Measurements from ENCODE around the gene IQCE.

The IQCE gene

GRCh38 chr7:2639695-2640481, 81.1 kb downstream of the IQCE start:
- TF ChIP-seq CSRNP3 (CRISPR knock-in tag; IDR thresholded peaks at IDR 0.05) (no peak), SNAI2 (CRISPR knock-in tag; IDR thresholded peaks at IDR 0.05) (no peak), POU6F1 (CRISPR knock-in tag; IDR thresholded peaks at IDR 0.05; ENCODE audit: borderline replicate concordance, low read depth) (no peak), ZNF565 (CRISPR knock-in tag; conservative IDR thresholded peaks at IDR 0.05; ENCODE audit: low read depth) (no peak)
- ATAC-seq, result no peak

GRCh38 chr7:2640482-2640830, 81.7 kb downstream of the IQCE start:
- no peak for ATAC-seq
- TF ChIP-seq CSDC2 (CRISPR knock-in tag; IDR thresholded peaks at IDR 0.05), result no peak

GRCh38 chr7:2640846-2641316, 82.1 kb downstream of the IQCE start:
- no peak for TF ChIP-seq PATZ1 (CRISPR knock-in tag; IDR thresholded peaks at IDR 0.05; ENCODE audit: borderline replicate concordance)
- no peak for TF ChIP-seq CSDC2 (CRISPR knock-in tag; IDR thresholded peaks at IDR 0.05)
- TF ChIP-seq ZNF70 (CRISPR knock-in tag; IDR thresholded peaks at IDR 0.05), result no peak
- TF ChIP-seq ZNF565 (CRISPR knock-in tag; conservative IDR thresholded peaks at IDR 0.05; ENCODE audit: low read depth), result no peak
- TF ChIP-seq GLIS3 (CRISPR knock-in tag; IDR thresholded peaks at IDR 0.05), result no peak
- no peak for TF ChIP-seq ZC3H10 (CRISPR knock-in tag; IDR thresholded peaks at IDR 0.05)
- no peak for TF ChIP-seq SNAI2 (CRISPR knock-in tag; IDR thresholded peaks at IDR 0.05)
- TF ChIP-seq CREB5 (CRISPR knock-in tag; IDR thresholded peaks at IDR 0.05; ENCODE audit: low read depth), result no peak
- no peak for TF ChIP-seq TOX (CRISPR knock-in tag; IDR thresholded peaks at IDR 0.05; ENCODE audit: borderline replicate concordance)
- TF ChIP-seq TSHZ2 (CRISPR knock-in tag; IDR thresholded peaks at IDR 0.05), result no peak
- peak; percentile 26 for ATAC-seq

- peak; percentile 68 for ATAC-seq
- TF ChIP-seq TCF4 (CRISPR knock-in tag; IDR thresholded peaks at IDR 0.05; ENCODE audit: borderline replicate concordance) (0 out of 2 replicates have a peak, but pooled peaks have one; percentile 14), RARB (CRISPR knock-in tag; IDR thresholded peaks at IDR 0.05) (no peak), ZNF565 (CRISPR knock-in tag; conservative IDR thresholded peaks at IDR 0.05; ENCODE audit: low read depth) (no peak), PATZ1 (CRISPR knock-in tag; IDR thresholded peaks at IDR 0.05; ENCODE audit: borderline replicate concordance) (peak; percentile 93; the same call in 1 of the 2 replicates), ESRRG (CRISPR knock-in tag; IDR thresholded peaks at IDR 0.05) (no peak), ZFP3 (CRISPR knock-in tag; IDR thresholded peaks at IDR 0.05) (peak; percentile 82), ISL1 (CRISPR knock-in tag; IDR thresholded peaks at IDR 0.05) (peak; percentile 28; the same call in 1 of the 2 replicates), ZNF70 (CRISPR knock-in tag; IDR thresholded peaks at IDR 0.05) (no peak), CSDC2 (CRISPR knock-in tag; IDR thresholded peaks at IDR 0.05) (0 out of 2 replicates have a peak, but pooled peaks have one; percentile 47), POU6F1 (CRISPR knock-in tag; IDR thresholded peaks at IDR 0.05; ENCODE audit: borderline replicate concordance, low read depth) (0 out of 2 replicates have a peak, but pooled peaks have one; percentile 16)
Measured at GRCh38 chr7:2641406-2642393, 82.9 kb downstream of the IQCE start.
